Activated naive CD8-positive, alpha-beta T cell (primary cell): ENCODE measurements around the gene KIF1A.

Source experiments
- H3K27ac Mint-ChIP-seq: one replicate; pipeline ENCODE4 v1.8.0; 2021; ENCODE audit warnings: mixed read lengths
- H3K27me3 Mint-ChIP-seq: one replicate; pipeline ENCODE4 v1.8.0; 2021; ENCODE audit warnings: mixed read lengths
- H3K36me3 Mint-ChIP-seq: one replicate; pipeline ENCODE4 v1.8.0; 2021; ENCODE audit warnings: mixed read lengths
- H3K4me1 Mint-ChIP-seq: one replicate; pipeline ENCODE4 v1.8.0; 2021; ENCODE audit warnings: low read depth, mixed read lengths
- H3K4me3 Mint-ChIP-seq: one replicate; pipeline ENCODE4 v1.8.0; 2021; ENCODE audit warnings: mild to moderate bottlenecking, mixed read lengths
- H3K9me3 Mint-ChIP-seq: one replicate; pipeline ENCODE4 v1.8.0; 2021; ENCODE audit warnings: low read depth, mixed read lengths

The KIF1A gene

GRCh38 chr2:240817496-240818292 is 2.3 kb downstream of the KIF1A start:
- no peaks in the 10 kb centered on the region for H3K36me3 Mint-ChIP-seq
- no peak overlapping the region for H3K27ac Mint-ChIP-seq
- H3K4me3 Mint-ChIP-seq: no peak overlapping the region

DNA sequence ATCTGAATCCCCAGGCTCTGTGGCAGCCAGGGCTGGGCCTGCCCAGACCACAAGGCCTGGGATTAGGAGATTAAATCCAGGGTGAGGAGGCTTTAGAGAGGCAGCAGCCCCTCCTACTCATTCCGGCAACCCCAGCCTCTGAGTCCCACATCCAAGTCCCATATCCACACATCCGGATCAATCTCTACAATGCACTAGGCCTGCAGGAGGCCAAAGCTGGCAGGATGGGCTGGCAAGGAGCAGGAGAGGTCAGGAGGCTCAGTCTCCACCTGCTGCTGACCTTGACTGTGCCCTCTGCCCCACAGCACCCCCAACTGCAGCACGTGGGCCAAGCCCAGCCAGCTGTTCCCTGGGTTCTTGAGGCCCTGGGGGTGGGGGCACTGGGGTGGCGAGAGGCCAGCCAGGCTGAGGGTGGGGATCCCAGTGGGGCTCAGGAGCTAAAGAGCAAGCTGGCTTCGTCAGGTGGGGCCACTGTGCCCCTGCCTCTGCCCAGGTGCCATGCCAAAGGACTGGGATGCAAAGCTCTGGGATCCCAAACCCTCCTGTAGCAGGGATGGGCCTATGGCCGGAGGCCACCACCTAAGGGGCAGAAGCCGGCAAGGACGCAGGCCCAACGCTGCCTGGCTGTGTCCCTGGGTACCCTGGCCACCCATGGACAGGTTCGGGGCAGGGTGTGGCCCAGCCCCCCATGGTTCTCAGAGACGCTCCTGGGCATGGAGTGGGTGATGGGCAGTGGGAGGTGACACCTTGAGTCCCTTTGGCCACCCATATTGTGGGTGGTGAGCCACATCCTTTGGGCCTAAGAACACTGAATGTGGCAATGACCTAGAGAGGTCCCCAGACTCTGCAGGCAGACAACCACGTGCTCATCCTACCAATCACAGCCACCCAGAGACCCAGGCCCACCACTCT is 3.2 kb downstream of the KIF1A start:
- H3K36me3 Mint-ChIP-seq: no peaks in the 10 kb centered on the region
- H3K27ac Mint-ChIP-seq: no peak overlapping the region

More at GRCh38 chr2:240817496-240818292, 2.3 kb downstream of the KIF1A start:
- Mint-ChIP-seq H3K9me3 (peaks cover 4% of the 10 kb centered on the region), H3K4me1 (peaks cover 9% of the 10 kb centered on the region), H3K27me3 (peaks cover 19% of the 10 kb centered on the region)

DNA sequence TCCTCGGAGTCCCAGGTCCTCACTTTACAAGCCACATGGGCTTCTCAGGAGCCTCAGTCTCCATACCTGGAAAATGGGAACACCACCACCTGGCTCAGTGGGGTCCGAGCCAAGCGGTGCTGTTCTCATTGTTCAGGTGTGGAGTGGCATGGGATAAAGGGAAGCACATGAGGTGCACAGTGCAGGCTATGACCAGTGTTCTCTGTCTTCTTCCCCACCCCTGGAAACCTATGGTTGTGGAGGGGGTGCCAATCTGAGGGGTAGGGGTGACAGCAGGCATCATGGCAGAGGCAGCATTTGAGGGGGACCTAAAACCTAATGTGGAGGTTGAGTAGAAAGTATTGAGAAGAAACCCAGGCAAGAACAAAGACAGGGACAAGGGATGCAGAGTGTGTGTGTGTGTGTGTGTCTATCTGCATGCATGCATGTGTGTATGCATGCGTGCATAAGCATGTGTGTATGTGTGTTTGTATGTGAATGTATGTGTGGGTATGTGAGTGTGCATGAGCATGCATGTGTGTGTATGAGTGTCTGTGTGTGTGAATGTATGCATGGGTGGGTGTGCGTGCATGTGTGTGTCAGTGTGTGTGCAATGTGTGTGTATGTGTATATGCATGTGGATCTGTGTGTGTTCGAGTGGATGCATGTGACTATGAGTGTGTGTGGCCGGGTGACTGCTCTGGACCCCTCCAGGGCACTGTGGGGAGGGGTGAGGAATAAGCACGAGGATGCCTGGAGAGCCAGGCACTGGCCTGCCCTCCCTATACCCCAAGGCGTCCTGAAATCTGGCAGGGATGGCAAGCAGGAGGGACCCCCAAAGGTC is 4.0 kb downstream of the KIF1A start:
- Mint-ChIP-seq H3K27me3 (peaks cover 6% of the 10 kb centered on the region), H3K4me3 (no peak overlapping the region), H3K9me3 (peaks cover 4% of the 10 kb centered on the region), H3K36me3 (no peaks in the 10 kb centered on the region), H3K27ac (no peak overlapping the region), H3K4me1 (no peaks in the 10 kb centered on the region)

More for the DNA sequence above, 3.2 kb downstream of the KIF1A start:
- peaks cover 6% of the 10 kb centered on the region for H3K4me1 Mint-ChIP-seq
- H3K27me3 Mint-ChIP-seq: peaks cover 12% of the 10 kb centered on the region
- no peak overlapping the region for H3K4me3 Mint-ChIP-seq
- peaks cover 4% of the 10 kb centered on the region for H3K9me3 Mint-ChIP-seq

GRCh38 chr2:240814946-240815760 is 4.9 kb downstream of the KIF1A start:
- H3K4me3 Mint-ChIP-seq: no peak overlapping the region
- no peaks in the 10 kb centered on the region for H3K36me3 Mint-ChIP-seq
- H3K27me3 Mint-ChIP-seq: peaks cover 6% of the 10 kb centered on the region
- peaks cover 4% of the 10 kb centered on the region for H3K9me3 Mint-ChIP-seq
- no peak overlapping the region for H3K27ac Mint-ChIP-seq
- no peaks in the 10 kb centered on the region for H3K4me1 Mint-ChIP-seq

GRCh38 chr2:240814280-240814679 is 5.7 kb downstream of the KIF1A start:
- Mint-ChIP-seq H3K4me3 (no peak overlapping the region), H3K27me3 (peaks cover 6% of the 10 kb centered on the region), H3K36me3 (no peaks in the 10 kb centered on the region), H3K4me1 (no peaks in the 10 kb centered on the region), H3K27ac (no peak overlapping the region), H3K9me3 (peaks cover 4% of the 10 kb centered on the region)

- H3K27ac Mint-ChIP-seq: no peak overlapping the region
Observed at GRCh38 chr2:240813231-240813921, 6.6 kb downstream of the KIF1A start.

DNA sequence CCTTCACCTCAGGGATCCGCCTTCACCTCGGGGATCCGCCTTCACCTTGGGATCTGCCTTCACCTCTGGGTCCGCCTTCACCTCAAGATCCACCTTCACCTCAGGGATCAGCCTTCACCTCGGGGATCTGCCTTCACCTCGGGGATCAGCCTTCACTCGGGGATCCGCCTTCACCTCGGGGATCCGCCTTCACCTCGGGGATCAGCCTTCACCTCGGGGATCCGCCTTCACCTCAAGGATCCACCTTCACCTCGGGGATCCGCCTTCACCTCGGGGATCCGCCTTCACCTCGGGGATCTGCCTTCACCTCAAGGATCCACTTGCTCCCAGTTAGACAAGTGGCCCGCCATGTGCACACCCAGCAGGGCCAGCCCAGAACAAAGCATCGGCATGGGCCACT is 7.3 kb downstream of the KIF1A start:
- Mint-ChIP-seq H3K27ac (no peak overlapping the region), H3K9me3 (peaks cover 4% of the 10 kb centered on the region), H3K36me3 (no peaks in the 10 kb centered on the region), H3K27me3 (peaks cover 2% of the 10 kb centered on the region), H3K4me3 (no peak overlapping the region), H3K4me1 (no peaks in the 10 kb centered on the region)

More at GRCh38 chr2:240813231-240813921, 6.6 kb downstream of the KIF1A start:
- Mint-ChIP-seq H3K27me3 (peaks cover 3% of the 10 kb centered on the region), H3K9me3 (peaks cover 4% of the 10 kb centered on the region), H3K4me3 (no peak overlapping the region), H3K36me3 (no peaks in the 10 kb centered on the region), H3K4me1 (no peaks in the 10 kb centered on the region)

DNA sequence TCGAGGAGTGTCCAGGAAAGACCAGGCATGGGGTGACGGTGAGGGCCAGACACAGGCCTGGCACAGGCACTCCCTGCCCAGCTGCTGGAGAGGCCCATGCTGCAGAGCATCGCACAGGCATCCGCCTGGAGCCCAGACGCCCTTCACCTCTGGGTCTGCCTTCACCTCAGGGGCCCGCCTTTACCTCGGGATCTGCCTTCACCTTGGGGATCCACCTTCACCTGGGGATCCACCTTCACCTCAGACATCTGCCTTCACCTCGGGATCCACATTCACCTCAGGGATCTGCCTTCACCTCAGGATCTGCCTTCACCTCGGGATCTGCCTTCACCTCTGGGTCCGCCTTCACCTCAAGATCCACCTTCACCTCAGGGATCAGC is 7.7 kb downstream of the KIF1A start:
- H3K36me3 Mint-ChIP-seq: no peaks in the 10 kb centered on the region
- no peaks in the 10 kb centered on the region for H3K4me1 Mint-ChIP-seq
- no peak overlapping the region for H3K4me3 Mint-ChIP-seq
- H3K9me3 Mint-ChIP-seq: peaks cover 4% of the 10 kb centered on the region
- no peak overlapping the region for H3K27ac Mint-ChIP-seq
- H3K27me3 Mint-ChIP-seq: peaks cover 2% of the 10 kb centered on the region

DNA sequence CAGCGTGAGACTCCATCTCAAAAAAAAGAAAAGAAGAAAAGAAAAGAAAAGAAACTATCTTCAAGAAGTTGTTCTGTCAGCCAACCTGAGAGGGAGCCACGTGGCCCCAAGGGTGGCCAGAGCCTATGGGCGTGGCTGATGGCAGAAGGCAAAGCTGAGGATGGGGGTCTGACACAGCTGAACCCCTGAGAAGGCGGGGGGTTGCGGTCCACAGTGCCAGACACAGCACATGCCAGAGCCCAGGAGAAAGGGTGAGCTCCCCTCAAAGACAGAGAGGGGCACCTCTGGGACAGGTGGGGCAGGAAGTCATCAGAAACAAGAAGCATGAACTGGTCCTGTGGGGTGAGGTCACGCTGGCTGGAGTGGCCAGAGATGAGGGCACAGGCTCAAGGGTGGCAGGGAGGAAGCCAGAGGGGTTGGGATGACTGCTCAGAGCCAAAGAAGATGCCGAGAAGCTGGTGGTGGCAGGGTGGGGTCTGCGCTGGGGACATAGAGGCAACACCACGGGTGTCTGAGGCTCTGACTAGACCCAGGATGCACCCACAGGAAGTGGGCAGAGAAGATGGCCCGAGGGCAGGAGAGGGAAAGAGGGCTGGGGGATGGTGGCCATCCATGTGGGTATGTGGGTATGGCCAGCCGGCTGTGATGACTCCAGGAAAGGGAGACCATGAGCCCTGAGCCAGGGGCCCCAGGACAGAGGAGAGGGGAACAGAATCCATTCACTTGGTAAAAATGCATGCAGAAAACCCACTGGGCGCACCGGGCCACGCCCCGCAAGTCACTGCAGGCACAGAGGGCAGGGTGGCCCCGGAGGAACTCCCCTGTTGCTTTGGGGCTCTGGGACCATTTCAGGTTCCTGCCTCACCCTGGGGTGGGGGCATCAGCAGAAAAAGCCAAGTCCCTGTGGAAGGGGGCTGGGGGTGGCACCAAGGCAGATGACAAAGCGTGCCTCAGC is 8.4 kb downstream of the KIF1A start:
- no peaks in the 10 kb centered on the region for H3K36me3 Mint-ChIP-seq
- no peak overlapping the region for H3K27ac Mint-ChIP-seq
- peaks cover 2% of the 10 kb centered on the region for H3K27me3 Mint-ChIP-seq
- H3K9me3 Mint-ChIP-seq: peaks cover 4% of the 10 kb centered on the region
- no peaks in the 10 kb centered on the region for H3K4me1 Mint-ChIP-seq
- H3K4me3 Mint-ChIP-seq: no peak overlapping the region

- Mint-ChIP-seq H3K9me3 (peaks cover 4% of the 10 kb centered on the region), H3K4me3 (no peak overlapping the region), H3K4me1 (no peaks in the 10 kb centered on the region), H3K36me3 (peaks cover 2% of the 10 kb centered on the region), H3K27me3 (no peaks in the 10 kb centered on the region), H3K27ac (no peak overlapping the region)
Observed at GRCh38 chr2:240810621-240811020, 9.4 kb downstream of the KIF1A start.

DNA sequence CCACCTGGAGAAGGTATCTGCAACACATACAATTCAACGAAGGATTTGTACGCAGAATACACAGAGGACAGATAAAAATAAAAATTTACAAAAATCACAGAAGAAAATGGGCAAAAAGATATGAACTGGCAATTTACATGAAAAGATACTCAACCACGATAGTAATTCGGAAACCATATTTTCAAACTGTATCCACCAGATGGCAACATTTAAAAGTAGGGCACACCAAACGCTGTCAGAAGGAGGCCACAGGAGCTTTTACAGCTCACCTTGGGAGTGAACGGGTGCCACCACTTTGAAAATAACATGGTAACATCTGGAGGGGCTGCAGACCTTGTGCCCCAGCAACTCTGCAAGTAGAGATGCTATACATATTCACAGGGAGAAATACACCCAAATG is 9.8 kb downstream of the KIF1A start:
- Mint-ChIP-seq H3K27ac (no peak overlapping the region), H3K27me3 (no peaks in the 10 kb centered on the region), H3K36me3 (peaks cover 2% of the 10 kb centered on the region), H3K4me1 (no peaks in the 10 kb centered on the region), H3K4me3 (no peak overlapping the region), H3K9me3 (peaks cover 4% of the 10 kb centered on the region)

GRCh38 chr2:240809276-240809675 is 10.7 kb downstream of the KIF1A start:
- H3K27ac Mint-ChIP-seq: no peak overlapping the region
- H3K27me3 Mint-ChIP-seq: peaks cover 5% of the 10 kb centered on the region
- peaks cover 4% of the 10 kb centered on the region for H3K36me3 Mint-ChIP-seq
- no peaks in the 10 kb centered on the region for H3K4me1 Mint-ChIP-seq
- peaks cover 4% of the 10 kb centered on the region for H3K9me3 Mint-ChIP-seq
- no peak overlapping the region for H3K4me3 Mint-ChIP-seq

- Mint-ChIP-seq H3K27ac (no peak overlapping the region), H3K36me3 (peaks cover 4% of the 10 kb centered on the region), H3K4me3 (no peak overlapping the region), H3K9me3 (no peaks in the 10 kb centered on the region), H3K27me3 (peaks cover 7% of the 10 kb centered on the region), H3K4me1 (no peaks in the 10 kb centered on the region)
Observed at GRCh38 chr2:240806459-240806858, 13.6 kb downstream of the KIF1A start.
